ENCODE results near the gene PLXNB2. TPM values are rescaled to one million over a fixed set of nuclear protein-coding genes. Genes with fewer than 3 reads are reported as not detected.
"Not testable (repeated sequence)": the region's sequence is repeated elsewhere in the genome, so short reads cannot be mapped to it uniquely, and the experiment has no call there.

PLXNB2 gene
- total and polyA plus RNA-seq, 4 donors = 123 to 310 (median 173) TPM

GRCh38 chr22:50338860-50339462 lies 31.5 kb upstream of the PLXNB2 start:
- 97 to 99% methylated on average over 4 of the region's 4 CpGs for WGBS, 2 donors
- peaks cover 0 to 6% (median 0%) of the 10 kb centered on the region in 4 donors for H3K9me3 ChIP-seq (ENCODE audit: control insufficient read depth in 4 of 4, insufficient read depth in 3 of 4, low read length in 3 of 4)
- H3K4me1 ChIP-seq (ENCODE audit: control insufficient read depth in 5 of 5, insufficient read depth in 5 of 5, low read length in 5 of 5) = peaks cover 0 to 9% (median 0%) of the 10 kb centered on the region in 5 donors
- H3K36me3 ChIP-seq (ENCODE audit: control insufficient read depth in 4 of 4, insufficient read depth in 4 of 4, low read length in 4 of 4) = peaks cover 0 to 3% (median 0%) of the 10 kb centered on the region in 4 donors
- no peaks in the 10 kb centered on the region for H3K27me3 ChIP-seq (ENCODE audit: control insufficient read depth in 3 of 3, insufficient read depth in 3 of 3, low read length in 2 of 3)
- no peak for DNase-seq
- H3K9ac ChIP-seq (ENCODE audit: insufficient read depth in 1 of 2, low read length in 2 of 2) = no peak overlapping the region
- no peak overlapping the region for H3K4me3 ChIP-seq
- no peak for ATAC-seq (ENCODE audit: insufficient read depth, low FRiP score)
- TF ChIP-seq CTCF (IDR thresholded peaks at IDR 0.05; ENCODE audit: control extremely low read depth, extremely low read depth) = no peak
- H3K27ac ChIP-seq (ENCODE audit: low read depth in 1 of 2, low read length in 1 of 2) = peak overlapping the region in 1 of 2 donors; percentile 45

- DNase-seq = no peak
- H3K27me3 ChIP-seq (ENCODE audit: control insufficient read depth in 3 of 3, insufficient read depth in 3 of 3, low read length in 2 of 3) = no peaks in the 10 kb centered on the region
- H3K27ac ChIP-seq (ENCODE audit: low read depth in 1 of 2, low read length in 1 of 2) = no peak overlapping the region
- H3K36me3 ChIP-seq (ENCODE audit: control insufficient read depth in 4 of 4, insufficient read depth in 4 of 4, low read length in 4 of 4) = peaks cover 0 to 3% (median 0%) of the 10 kb centered on the region in 4 donors
- 96 to 99% methylated on average over 5 of the region's 5 CpGs for WGBS, 2 donors
- no peak overlapping the region for H3K9ac ChIP-seq (ENCODE audit: insufficient read depth in 1 of 2, low read length in 2 of 2)
- H3K4me3 ChIP-seq = no peak overlapping the region
- no peak for ATAC-seq (ENCODE audit: insufficient read depth, low FRiP score)
- no peak for TF ChIP-seq CTCF (IDR thresholded peaks at IDR 0.05; ENCODE audit: control extremely low read depth, extremely low read depth)
- H3K9me3 ChIP-seq (ENCODE audit: control insufficient read depth in 4 of 4, insufficient read depth in 3 of 4, low read length in 3 of 4) = peaks cover 0 to 6% (median 0%) of the 10 kb centered on the region in 4 donors
- peaks cover 0 to 9% (median 0%) of the 10 kb centered on the region in 5 donors for H3K4me1 ChIP-seq (ENCODE audit: control insufficient read depth in 5 of 5, insufficient read depth in 5 of 5, low read length in 5 of 5)
These were observed 30.7 kb upstream of the PLXNB2 start for GRCh38 chr22:50338042-50338573.

GRCh38 chr22:50337262-50338041 lies 30.0 kb upstream of the PLXNB2 start:
- H3K4me1 ChIP-seq (ENCODE audit: control insufficient read depth in 5 of 5, insufficient read depth in 5 of 5, low read length in 5 of 5) = peaks cover 0 to 5% (median 0%) of the 10 kb centered on the region in 5 donors
- DNase-seq (no peak), ATAC-seq (ENCODE audit: insufficient read depth, low FRiP score) (no peak)
- H3K27ac ChIP-seq (ENCODE audit: low read depth in 1 of 2, low read length in 1 of 2) = no peak overlapping the region
- H3K9me3 ChIP-seq (ENCODE audit: control insufficient read depth in 4 of 4, insufficient read depth in 3 of 4, low read length in 3 of 4) = peaks cover 0 to 6% (median 0%) of the 10 kb centered on the region in 4 donors
- H3K36me3 ChIP-seq (ENCODE audit: control insufficient read depth in 4 of 4, insufficient read depth in 4 of 4, low read length in 4 of 4) = peaks cover 0 to 3% (median 0%) of the 10 kb centered on the region in 4 donors
- WGBS, 2 donors = 94 to 97% methylated on average over 13 of the region's 13 CpGs
- H3K9ac ChIP-seq (ENCODE audit: insufficient read depth in 1 of 2, low read length in 2 of 2) = no peak overlapping the region
- TF ChIP-seq CTCF (IDR thresholded peaks at IDR 0.05; ENCODE audit: control extremely low read depth, extremely low read depth) = no peak
- H3K27me3 ChIP-seq (ENCODE audit: control insufficient read depth in 3 of 3, insufficient read depth in 3 of 3, low read length in 2 of 3) = no peaks in the 10 kb centered on the region
- H3K4me3 ChIP-seq = no peak overlapping the region

- WGBS, 2 donors = 91 to 95% methylated on average over 5 of the region's 5 CpGs
- not testable (repeated sequence) for H3K9me3 ChIP-seq (ENCODE audit: control insufficient read depth in 4 of 4, insufficient read depth in 3 of 4, low read length in 3 of 4); DNase-seq; ATAC-seq (ENCODE audit: insufficient read depth, low FRiP score); H3K27ac ChIP-seq (ENCODE audit: low read depth in 1 of 2, low read length in 1 of 2); H3K4me1 ChIP-seq (ENCODE audit: control insufficient read depth in 5 of 5, insufficient read depth in 5 of 5, low read length in 5 of 5); H3K4me3 ChIP-seq; H3K27me3 ChIP-seq (ENCODE audit: control insufficient read depth in 3 of 3, insufficient read depth in 3 of 3, low read length in 2 of 3); H3K36me3 ChIP-seq (ENCODE audit: control insufficient read depth in 4 of 4, insufficient read depth in 4 of 4, low read length in 4 of 4); H3K9ac ChIP-seq (ENCODE audit: insufficient read depth in 1 of 2, low read length in 2 of 2)
These were observed 27.0 kb upstream of the PLXNB2 start for GRCh38 chr22:50334433-50334832.
